HL-60 (cell line): ENCODE measurements around the gene SFMBT2.

Source experiments
- DNase-seq, 2 experiments: peaks; one replicate each; pipeline ENCODE4 v3.0.0-alpha.2; 2010 to 2020; ENCODE audit warnings: low read depth in 1 of 2, low spot score in 1 of 2
- H3K27ac ChIP-seq: fragments of 250-450 bp; sonication (Bioruptor Pico); replicated peaks from 2 replicates; pipeline ENCODE4 v1.5.1; 2020; ENCODE audit warnings: mild to moderate bottlenecking, moderate library complexity
- H3K27me3 ChIP-seq: fragments of 250-450 bp; sonication (Bioruptor Pico); 2 replicates; pipeline ENCODE4 v1.5.1; 2021; ENCODE audit warnings: mild to moderate bottlenecking, moderate library complexity; ENCODE audit not compliant: insufficient read depth, poor library complexity, severe bottlenecking
- H3K4me3 ChIP-seq: replicated peaks from 2 replicates; pipeline ENCODE4 v1.5.1; 2011; ENCODE audit warnings: mild to moderate bottlenecking, control low read depth, low read length; ENCODE audit not compliant: insufficient read depth
- GABPA ChIP-seq: IDR thresholded peaks from 2 replicates; pipeline ENCODE4 v1.6.1; 2012; ENCODE audit warnings: low read depth
- POLR2AphosphoS5 ChIP-seq: IDR thresholded peaks from 2 replicates; pipeline ENCODE4 v1.6.1; 2012; ENCODE audit warnings: low read depth
- SPI1 ChIP-seq: IDR thresholded peaks from 2 replicates; pipeline ENCODE4 v1.6.1; 2012; ENCODE audit warnings: low read depth, mild to moderate bottlenecking, borderline replicate concordance
- TF ChIP-seq, protein P1 (sequence below): IDR thresholded peaks from one replicate; pipeline ENCODE4 v1.5.1; 2011; ENCODE audit warnings: low read length, control low read depth, inconsistent platforms; ENCODE audit not compliant: insufficient read depth
- TF ChIP-seq, protein P2 (sequence below): IDR thresholded peaks from 2 replicates; pipeline ENCODE4 v1.6.1; 2012; ENCODE audit warnings: low read depth; ENCODE audit not compliant: insufficient replicate concordance

SFMBT2 gene

DNA sequence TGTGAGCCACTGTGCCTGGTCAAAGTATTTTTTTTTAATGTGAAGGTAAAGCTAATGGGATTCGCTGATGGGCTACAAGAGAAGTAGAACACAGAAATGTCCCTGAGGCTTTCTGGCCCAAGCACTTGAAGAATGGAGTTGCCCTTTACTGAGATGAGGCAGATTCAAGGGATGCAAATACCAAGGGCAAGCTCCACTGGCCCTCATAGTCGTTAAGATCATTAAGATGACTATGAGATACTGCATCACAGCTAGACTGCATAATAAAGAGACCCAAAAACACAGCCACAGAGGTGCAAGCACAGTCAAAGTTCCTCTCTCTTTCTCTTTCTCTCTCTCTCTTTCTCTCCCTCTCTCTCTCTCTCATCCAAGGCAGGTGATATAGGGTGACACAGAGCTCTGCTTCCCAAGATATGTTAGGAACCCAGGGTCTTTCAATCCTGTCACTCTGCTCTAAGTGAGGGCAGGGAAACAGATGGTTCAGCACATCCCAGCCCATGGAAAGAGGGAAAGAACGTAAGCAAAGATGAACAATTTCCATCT lies 117.4 kb downstream of the SFMBT2 start:
- TF ChIP-seq, protein P1, sequence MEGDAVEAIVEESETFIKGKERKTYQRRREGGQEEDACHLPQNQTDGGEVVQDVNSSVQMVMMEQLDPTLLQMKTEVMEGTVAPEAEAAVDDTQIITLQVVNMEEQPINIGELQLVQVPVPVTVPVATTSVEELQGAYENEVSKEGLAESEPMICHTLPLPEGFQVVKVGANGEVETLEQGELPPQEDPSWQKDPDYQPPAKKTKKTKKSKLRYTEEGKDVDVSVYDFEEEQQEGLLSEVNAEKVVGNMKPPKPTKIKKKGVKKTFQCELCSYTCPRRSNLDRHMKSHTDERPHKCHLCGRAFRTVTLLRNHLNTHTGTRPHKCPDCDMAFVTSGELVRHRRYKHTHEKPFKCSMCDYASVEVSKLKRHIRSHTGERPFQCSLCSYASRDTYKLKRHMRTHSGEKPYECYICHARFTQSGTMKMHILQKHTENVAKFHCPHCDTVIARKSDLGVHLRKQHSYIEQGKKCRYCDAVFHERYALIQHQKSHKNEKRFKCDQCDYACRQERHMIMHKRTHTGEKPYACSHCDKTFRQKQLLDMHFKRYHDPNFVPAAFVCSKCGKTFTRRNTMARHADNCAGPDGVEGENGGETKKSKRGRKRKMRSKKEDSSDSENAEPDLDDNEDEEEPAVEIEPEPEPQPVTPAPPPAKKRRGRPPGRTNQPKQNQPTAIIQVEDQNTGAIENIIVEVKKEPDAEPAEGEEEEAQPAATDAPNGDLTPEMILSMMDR = no peak
- TF ChIP-seq SPI1 (no peak), POLR2AphosphoS5 (no peak), GABPA (no peak)
- TF ChIP-seq, protein P2, sequence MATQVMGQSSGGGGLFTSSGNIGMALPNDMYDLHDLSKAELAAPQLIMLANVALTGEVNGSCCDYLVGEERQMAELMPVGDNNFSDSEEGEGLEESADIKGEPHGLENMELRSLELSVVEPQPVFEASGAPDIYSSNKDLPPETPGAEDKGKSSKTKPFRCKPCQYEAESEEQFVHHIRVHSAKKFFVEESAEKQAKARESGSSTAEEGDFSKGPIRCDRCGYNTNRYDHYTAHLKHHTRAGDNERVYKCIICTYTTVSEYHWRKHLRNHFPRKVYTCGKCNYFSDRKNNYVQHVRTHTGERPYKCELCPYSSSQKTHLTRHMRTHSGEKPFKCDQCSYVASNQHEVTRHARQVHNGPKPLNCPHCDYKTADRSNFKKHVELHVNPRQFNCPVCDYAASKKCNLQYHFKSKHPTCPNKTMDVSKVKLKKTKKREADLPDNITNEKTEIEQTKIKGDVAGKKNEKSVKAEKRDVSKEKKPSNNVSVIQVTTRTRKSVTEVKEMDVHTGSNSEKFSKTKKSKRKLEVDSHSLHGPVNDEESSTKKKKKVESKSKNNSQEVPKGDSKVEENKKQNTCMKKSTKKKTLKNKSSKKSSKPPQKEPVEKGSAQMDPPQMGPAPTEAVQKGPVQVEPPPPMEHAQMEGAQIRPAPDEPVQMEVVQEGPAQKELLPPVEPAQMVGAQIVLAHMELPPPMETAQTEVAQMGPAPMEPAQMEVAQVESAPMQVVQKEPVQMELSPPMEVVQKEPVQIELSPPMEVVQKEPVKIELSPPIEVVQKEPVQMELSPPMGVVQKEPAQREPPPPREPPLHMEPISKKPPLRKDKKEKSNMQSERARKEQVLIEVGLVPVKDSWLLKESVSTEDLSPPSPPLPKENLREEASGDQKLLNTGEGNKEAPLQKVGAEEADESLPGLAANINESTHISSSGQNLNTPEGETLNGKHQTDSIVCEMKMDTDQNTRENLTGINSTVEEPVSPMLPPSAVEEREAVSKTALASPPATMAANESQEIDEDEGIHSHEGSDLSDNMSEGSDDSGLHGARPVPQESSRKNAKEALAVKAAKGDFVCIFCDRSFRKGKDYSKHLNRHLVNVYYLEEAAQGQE = no peak
- no peak overlapping the region for H3K4me3 ChIP-seq
- no peaks in the 10 kb centered on the region for H3K27me3 ChIP-seq
- DNase-seq = no peak
- H3K27ac ChIP-seq = no peak overlapping the region

DNA sequence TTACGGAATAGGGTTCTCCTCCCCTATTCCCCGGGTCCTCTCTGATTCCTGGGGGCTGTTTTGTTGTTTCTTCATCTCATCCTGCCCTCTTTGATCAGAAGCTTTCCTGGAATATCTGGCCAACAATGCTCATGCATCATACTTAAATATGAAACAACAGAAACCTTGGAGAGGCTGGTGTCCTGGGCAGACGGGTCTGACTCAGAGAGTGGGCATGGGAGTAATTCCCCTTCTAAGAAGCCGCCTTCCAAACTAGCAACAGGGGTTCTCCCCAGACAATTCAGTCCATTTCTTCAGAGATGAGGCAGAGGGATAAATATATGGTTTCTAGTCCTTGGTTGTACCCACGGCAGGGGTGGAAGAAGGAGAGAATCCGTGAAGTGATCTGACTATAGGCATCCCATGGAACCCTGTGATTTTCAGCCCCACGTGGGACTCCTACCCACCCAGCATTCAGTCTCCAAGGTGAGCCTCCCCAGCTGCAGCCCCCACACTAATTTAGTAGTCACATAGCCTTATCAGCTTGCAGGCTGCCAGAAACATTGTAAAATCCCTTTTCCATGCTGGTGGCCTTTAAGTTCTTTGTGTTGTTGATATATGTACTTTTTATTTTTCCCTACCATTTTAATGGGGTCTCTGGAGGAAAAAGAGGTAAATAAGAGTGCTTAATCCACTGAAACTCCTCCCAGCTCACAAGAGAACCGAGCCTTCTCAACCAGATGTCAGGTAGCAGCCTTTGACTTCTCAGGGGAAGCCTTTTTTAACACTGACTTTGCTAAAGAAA lies 119.2 kb downstream of the SFMBT2 start:
- Histone ChIP-seq H3K27ac (no peak overlapping the region), H3K4me3 (no peak overlapping the region), H3K27me3 (no peaks in the 10 kb centered on the region)
- TF ChIP-seq SPI1 (no peak), GABPA (no peak), POLR2AphosphoS5 (no peak)
- TF ChIP-seq, protein P1 = no peak
- TF ChIP-seq, protein P2 = no peak
- DNase-seq = no peak

DNA sequence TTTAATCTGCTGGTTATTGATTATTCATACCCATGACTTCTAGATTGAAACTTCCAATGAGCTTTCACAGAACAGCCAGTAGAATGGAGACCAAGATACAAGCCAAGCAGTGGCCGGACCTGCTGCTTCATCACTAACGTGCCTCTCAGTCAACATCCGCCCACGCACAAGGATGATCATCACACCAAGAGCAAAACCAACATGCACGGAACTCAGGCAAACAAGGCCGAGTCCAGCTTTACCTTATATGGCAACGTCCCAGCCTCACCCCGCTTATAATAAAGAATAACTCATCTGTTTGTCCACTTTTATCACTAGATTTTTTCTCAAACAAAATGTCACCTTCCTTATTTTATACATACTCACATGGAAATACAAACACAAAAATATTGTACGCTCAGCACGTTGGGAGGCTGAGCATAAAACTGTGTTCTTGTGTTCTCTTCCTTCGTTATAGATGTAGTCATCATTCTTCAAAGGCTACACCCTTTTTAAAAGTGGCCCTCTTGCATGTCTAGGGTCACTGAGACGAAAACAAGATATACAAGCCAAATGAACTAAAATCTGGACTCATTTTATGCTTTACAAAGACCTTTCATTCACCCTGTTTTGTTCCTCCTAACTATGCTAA lies 122.7 kb downstream of the SFMBT2 start:
- TF ChIP-seq, protein P2 = no peak
- no peak for TF ChIP-seq GABPA
- TF ChIP-seq SPI1 = no peak
- TF ChIP-seq, protein P1 = no peak
- no peak for TF ChIP-seq POLR2AphosphoS5
- Histone ChIP-seq H3K27me3 (no peaks in the 10 kb centered on the region), H3K27ac (no peak overlapping the region), H3K4me3 (no peak overlapping the region)
- DNase-seq = no peak
